Thymus (tissue), 11 donors: Measurements from ENCODE around the gene MARS1. TPM values are rescaled to one million over a fixed set of nuclear protein-coding genes. Genes with fewer than 3 reads are reported as not detected.
A peak's percentile ranks its signal among the peaks of the same experiment; 100 is the strongest.
"Not testable (repeated sequence)": the region's sequence is repeated elsewhere in the genome, so short reads cannot be mapped to it uniquely, and the experiment has no call there.

Source experiments
- DNase-seq, 9 donors: peaks; one replicate each; pipeline ENCODE4 v3.0.0-alpha.2; 2013; ENCODE audit warnings: low spot score in 9 of 9, low read depth in 6 of 9, missing footprints in 1 of 9
- H3K27ac ChIP-seq, 2 donors: one replicate each; pipeline ENCODE4 v1.5.1; 2013; ENCODE audit warnings: control low read depth in 1 of 2, low read depth in 1 of 2, low read length in 1 of 2, mild to moderate bottlenecking in 1 of 2, moderate library complexity in 1 of 2
- H3K27me3 ChIP-seq, 2 donors: one replicate each; pipeline ENCODE4 v1.5.1; 2013; ENCODE audit warnings: low read length in 1 of 2; ENCODE audit not compliant: control insufficient read depth in 2 of 2, insufficient read depth in 1 of 2
- H3K36me3 ChIP-seq, 2 donors: one replicate each; pipeline ENCODE4 v1.5.1; 2013; ENCODE audit warnings: low read length in 1 of 2, mild to moderate bottlenecking in 1 of 2, moderate library complexity in 1 of 2; ENCODE audit not compliant: control insufficient read depth in 2 of 2, insufficient read depth in 2 of 2
- H3K4me1 ChIP-seq, 2 donors: one replicate each; pipeline ENCODE4 v1.5.1; 2013; ENCODE audit warnings: low read length in 2 of 2; ENCODE audit not compliant: control insufficient read depth in 2 of 2, insufficient read depth in 2 of 2
- H3K4me3 ChIP-seq, 2 donors: one replicate each; pipeline ENCODE4 v1.5.1; 2013; ENCODE audit warnings: low read length in 2 of 2, control low read depth in 1 of 2, mild to moderate bottlenecking in 1 of 2
- H3K9me3 ChIP-seq, 2 donors: one replicate each; pipeline ENCODE4 v1.5.1; 2013; ENCODE audit warnings: low read length in 1 of 2, mild to moderate bottlenecking in 1 of 2; ENCODE audit not compliant: control insufficient read depth in 2 of 2, insufficient read depth in 1 of 2
- WGBS: extraction: QIAGEN DNeasy Blood & Tissue Kit; methylation state at CpG from one replicate; pipeline ENCODE4 v1.1.7; 2013; 5-methylcytosine and 5-hydroxymethylcytosine counted together
- polyA plus RNA-seq: library from polyadenylated mRNA; stranded (reverse); fragments of 200-250 nt; gene quantifications from one replicate; pipeline ENCODE4 v1.2.3, GENCODE V29; 2013
- total RNA-seq: library from RNA; stranded (reverse); fragments of 120-200 nt; gene quantifications from one replicate; pipeline ENCODE4 v1.2.4, GENCODE V29; 2013
- donor health status: healthy.

Gene MARS1
- total and polyA plus RNA-seq, 2 donors: 93.8 to 117 TPM

GRCh38 chr12:57491393-57492280, 3.8 kb downstream of the MARS1 start:
- DNase-seq: peak in 1 of 9 donors; percentile 14
- Histone ChIP-seq H3K27ac (no peak overlapping the region), H3K27me3 (no peaks in the 10 kb centered on the region)

GRCh38 chr12:57495051-57495701, 7.3 kb downstream of the MARS1 start:
- peaks cover 54 to 61% of the 10 kb centered on the region in 2 donors for H3K36me3 ChIP-seq
- H3K27me3 ChIP-seq, DNase-seq, H3K27ac ChIP-seq, H3K9me3 ChIP-seq, H3K4me3 ChIP-seq, H3K4me1 ChIP-seq: not testable (repeated sequence)
- over 99% methylated on average over 45 of the region's 48 CpGs for WGBS

More at GRCh38 chr12:57491393-57492280, 3.8 kb downstream of the MARS1 start:
- Histone ChIP-seq H3K36me3 (peaks cover 42 to 46% of the 10 kb centered on the region in 2 donors), H3K4me1 (peaks cover 8 to 17% of the 10 kb centered on the region in 2 donors), H3K4me3 (no peak overlapping the region), H3K9me3 (no peaks in the 10 kb centered on the region)
- 96% methylated on average over 15 of the region's 15 CpGs for WGBS

GRCh38 chr12:57496822-57497221, 9.0 kb downstream of the MARS1 start:
- Histone ChIP-seq H3K4me1 (no peaks in the 10 kb centered on the region), H3K36me3 (peaks cover 47 to 62% of the 10 kb centered on the region in 2 donors), H3K9me3 (no peaks in the 10 kb centered on the region), H3K27me3 (no peaks in the 10 kb centered on the region), H3K4me3 (no peak overlapping the region), H3K27ac (no peak overlapping the region)
- DNase-seq: no peak

GRCh38 chr12:57497223-57498131, 9.6 kb downstream of the MARS1 start:
- peaks cover 48 to 66% of the 10 kb centered on the region in 2 donors for H3K36me3 ChIP-seq
- no peak overlapping the region for H3K4me3 ChIP-seq
- no peak overlapping the region for H3K27ac ChIP-seq
- H3K4me1 ChIP-seq: no peaks in the 10 kb centered on the region
- no peaks in the 10 kb centered on the region for H3K9me3 ChIP-seq
- WGBS: 97% methylated on average over 12 of the region's 12 CpGs
- DNase-seq: no peak
- H3K27me3 ChIP-seq: no peaks in the 10 kb centered on the region

GRCh38 chr12:57498132-57498502, 10.2 kb downstream of the MARS1 start:
- Histone ChIP-seq H3K9me3 (no peaks in the 10 kb centered on the region), H3K36me3 (peaks cover 44 to 65% of the 10 kb centered on the region in 2 donors), H3K4me1 (no peaks in the 10 kb centered on the region), H3K4me3 (no peak overlapping the region), H3K27me3 (no peaks in the 10 kb centered on the region), H3K27ac (no peak overlapping the region)
- 97% methylated on average over 9 of the region's 9 CpGs for WGBS
- DNase-seq: no peak

GRCh38 chr12:57498571-57498970, 10.7 kb downstream of the MARS1 start:
- H3K27me3 ChIP-seq: no peaks in the 10 kb centered on the region
- no peak overlapping the region for H3K27ac ChIP-seq
- no peak overlapping the region for H3K4me3 ChIP-seq
- no peak for DNase-seq
- 97% methylated on average over 4 of the region's 4 CpGs for WGBS
- no peaks in the 10 kb centered on the region for H3K4me1 ChIP-seq
- H3K9me3 ChIP-seq: no peaks in the 10 kb centered on the region
- peaks cover 48 to 69% of the 10 kb centered on the region in 2 donors for H3K36me3 ChIP-seq

GRCh38 chr12:57500213-57500612, 12.3 kb downstream of the MARS1 start:
- no peaks in the 10 kb centered on the region for H3K4me1 ChIP-seq
- no peaks in the 10 kb centered on the region for H3K9me3 ChIP-seq
- no peak for DNase-seq
- no peak overlapping the region for H3K27ac ChIP-seq
- H3K4me3 ChIP-seq: no peak overlapping the region
- 98% methylated on average over 11 of the region's 11 CpGs for WGBS
- H3K36me3 ChIP-seq: peaks cover 59 to 80% of the 10 kb centered on the region in 2 donors
- H3K27me3 ChIP-seq: no peaks in the 10 kb centered on the region

- not testable (repeated sequence) for H3K27me3 ChIP-seq, H3K4me3 ChIP-seq, H3K27ac ChIP-seq, DNase-seq, H3K9me3 ChIP-seq, H3K4me1 ChIP-seq
- H3K36me3 ChIP-seq: peaks cover 65 to 80% of the 10 kb centered on the region in 2 donors
- WGBS: 98% methylated on average over 22 of the region's 22 CpGs
Measured at GRCh38 chr12:57502311-57502969, 14.6 kb downstream of the MARS1 start.
